NCI-H2196 treated with DMSO at 0.1 percent for 48 hours (cell line): ENCODE data around the gene FAM240A.

Experiments used
- DNase-seq: peaks from one replicate; lab custom pipeline; 2025; ENCODE audit not compliant: unreplicated experiment; lab: John Stamatoyannopoulos, UW

Gene FAM240A

GRCh38 chr3:46661776-46662766, 49.7 kb downstream of the FAM240A start:
- no peak for DNase-seq

- DNase-seq = no peak
Measured at GRCh38 chr3:46662771-46663551, 50.6 kb downstream of the FAM240A start.

GRCh38 chr3:46663591-46664135, 51.3 kb downstream of the FAM240A start:
- DNase-seq = peak; percentile 49

- no peak for DNase-seq
Measured at GRCh38 chr3:46664188-46664970, 52.1 kb downstream of the FAM240A start.

- no peak for DNase-seq
Measured at GRCh38 chr3:46664971-46665762, 52.8 kb downstream of the FAM240A start.

- peak; percentile 30 for DNase-seq
Measured at GRCh38 chr3:46665763-46666452, 53.6 kb downstream of the FAM240A start.

GRCh38 chr3:46666453-46666845, 54.1 kb downstream of the FAM240A start:
- no peak for DNase-seq

GRCh38 chr3:46667061-46667621, 54.8 kb downstream of the FAM240A start:
- no peak for DNase-seq

- DNase-seq = no peak
Measured at GRCh38 chr3:46667657-46668056, 55.3 kb downstream of the FAM240A start.

GRCh38 chr3:46668116-46668515, 55.8 kb downstream of the FAM240A start:
- no peak for DNase-seq

GRCh38 chr3:46668591-46668990, 56.3 kb downstream of the FAM240A start:
- no peak for DNase-seq

- DNase-seq = no peak
Measured at GRCh38 chr3:46669191-46669999, 57.1 kb downstream of the FAM240A start.

- no peak for DNase-seq
Measured at GRCh38 chr3:46670000-46670890, 57.9 kb downstream of the FAM240A start.

GRCh38 chr3:46670891-46671427, 58.6 kb downstream of the FAM240A start:
- no peak for DNase-seq

GRCh38 chr3:46671541-46672348, 59.4 kb downstream of the FAM240A start:
- DNase-seq = no peak

GRCh38 chr3:46672349-46672695, 60.0 kb downstream of the FAM240A start:
- no peak for DNase-seq
